ENCODE measurements around the gene HSD11B2.

Gene HSD11B2

DNA sequence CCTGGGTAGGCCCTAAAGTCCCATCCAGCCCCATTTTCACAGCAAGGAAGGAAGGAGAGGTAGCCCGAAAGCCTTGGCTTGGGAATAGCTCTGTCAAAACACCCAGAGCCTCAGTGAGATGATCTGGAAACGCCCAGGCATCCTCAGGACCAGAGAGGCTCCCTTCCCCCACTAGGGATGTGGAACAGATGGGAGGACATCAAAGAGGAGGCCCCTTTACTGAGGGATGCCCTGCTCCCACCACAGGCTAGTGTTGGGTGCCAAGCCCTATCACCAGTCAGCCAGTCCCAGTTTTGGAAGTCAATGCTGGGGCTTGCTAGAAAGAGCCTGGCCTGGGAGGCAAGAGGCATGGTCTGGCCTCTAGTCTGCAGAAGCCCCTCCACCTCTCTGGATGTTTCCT, 42.3 kb upstream of the HSD11B2 start:
- no peaks in the 10 kb centered on the region for H3K79me2 ChIP-seq (ENCODE audit: insufficient read depth, low read length)
- H3K9ac ChIP-seq (ENCODE audit: low read depth, low read length), result no peak overlapping the region
- no peaks in the 10 kb centered on the region for H4K20me1 ChIP-seq (ENCODE audit: insufficient read depth, low read length)
- no peaks in the 10 kb centered on the region for H3K36me3 ChIP-seq (ENCODE audit: insufficient read depth, low read length)
- H3K27me3 ChIP-seq (ENCODE audit: insufficient read depth, low read length, poor library complexity), result no peaks in the 10 kb centered on the region
- H3K4me2 ChIP-seq (ENCODE audit: insufficient read depth, low read length), result no peak overlapping the region
- no peak overlapping the region for H3K4me3 ChIP-seq (ENCODE audit: low read depth in 1 of 2, low read length in 2 of 2)
- DNase-seq (no peak), ATAC-seq (ENCODE audit: insufficient read depth, low read depth) (no peak)
- no peaks in the 10 kb centered on the region for H3K9me3 ChIP-seq (ENCODE audit: insufficient read depth, low read length, severe bottlenecking)
- TF ChIP-seq EZH2 (IDR thresholded peaks at IDR 0.05; ENCODE audit: borderline replicate concordance, low read depth, low read length, severe bottlenecking), result no peak
- TF ChIP-seq, protein P1, sequence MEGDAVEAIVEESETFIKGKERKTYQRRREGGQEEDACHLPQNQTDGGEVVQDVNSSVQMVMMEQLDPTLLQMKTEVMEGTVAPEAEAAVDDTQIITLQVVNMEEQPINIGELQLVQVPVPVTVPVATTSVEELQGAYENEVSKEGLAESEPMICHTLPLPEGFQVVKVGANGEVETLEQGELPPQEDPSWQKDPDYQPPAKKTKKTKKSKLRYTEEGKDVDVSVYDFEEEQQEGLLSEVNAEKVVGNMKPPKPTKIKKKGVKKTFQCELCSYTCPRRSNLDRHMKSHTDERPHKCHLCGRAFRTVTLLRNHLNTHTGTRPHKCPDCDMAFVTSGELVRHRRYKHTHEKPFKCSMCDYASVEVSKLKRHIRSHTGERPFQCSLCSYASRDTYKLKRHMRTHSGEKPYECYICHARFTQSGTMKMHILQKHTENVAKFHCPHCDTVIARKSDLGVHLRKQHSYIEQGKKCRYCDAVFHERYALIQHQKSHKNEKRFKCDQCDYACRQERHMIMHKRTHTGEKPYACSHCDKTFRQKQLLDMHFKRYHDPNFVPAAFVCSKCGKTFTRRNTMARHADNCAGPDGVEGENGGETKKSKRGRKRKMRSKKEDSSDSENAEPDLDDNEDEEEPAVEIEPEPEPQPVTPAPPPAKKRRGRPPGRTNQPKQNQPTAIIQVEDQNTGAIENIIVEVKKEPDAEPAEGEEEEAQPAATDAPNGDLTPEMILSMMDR (IDR thresholded peaks at IDR 0.05; ENCODE audit: borderline replicate concordance, extremely low read depth, low read length, poor library complexity, severe bottlenecking), result no peak
- H3K27ac ChIP-seq (ENCODE audit: low read length), result no peak overlapping the region
- H2AFZ ChIP-seq (ENCODE audit: low read depth, low read length), result no peak overlapping the region
- no peaks in the 10 kb centered on the region for H3K4me1 ChIP-seq (ENCODE audit: insufficient read depth, low read length)

DNA sequence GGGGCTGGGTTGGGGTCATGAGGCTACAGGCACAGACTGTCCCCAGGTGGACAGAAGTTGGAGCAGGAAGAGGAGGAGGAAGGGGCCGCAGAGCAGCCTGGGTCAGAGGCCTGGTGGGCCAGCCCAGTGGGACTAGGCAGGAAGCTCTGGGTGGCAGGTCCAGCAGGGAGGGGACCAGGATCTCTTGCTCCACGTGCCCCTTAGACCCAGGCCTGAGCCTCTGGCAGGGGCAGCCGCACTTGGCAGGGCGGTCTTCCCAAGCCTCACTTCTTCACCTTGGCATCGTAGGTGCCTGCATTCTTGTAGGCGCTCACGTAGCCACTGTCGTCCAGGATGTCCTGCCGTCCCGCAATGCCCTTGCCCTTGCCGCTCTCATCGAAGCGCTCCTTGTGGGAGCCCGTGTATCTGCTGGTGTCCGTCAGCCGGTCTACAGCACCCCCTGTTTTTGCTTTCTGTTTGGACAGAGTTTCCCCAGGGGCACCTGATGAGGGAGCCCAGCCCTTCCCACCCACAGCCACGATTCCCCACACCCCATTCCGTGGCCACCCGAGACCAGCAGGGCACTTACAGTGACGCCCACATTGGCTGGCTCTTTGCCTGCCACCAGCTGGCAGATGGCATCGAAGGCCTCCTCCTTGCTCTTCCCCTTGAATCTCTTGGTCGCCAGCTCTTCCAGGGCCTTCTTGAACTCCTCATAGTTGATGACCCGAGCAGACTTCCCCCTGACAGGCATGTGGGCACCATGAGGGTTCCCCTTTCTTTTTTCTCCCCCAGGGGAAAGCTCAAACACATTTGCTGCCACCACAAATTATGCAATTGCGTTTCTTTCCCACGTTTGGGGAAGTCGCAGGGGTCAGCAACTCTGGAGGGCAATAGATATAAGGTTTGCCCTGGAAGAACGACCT, 40.8 kb upstream of the HSD11B2 start:
- Histone ChIP-seq H3K4me2 (ENCODE audit: insufficient read depth, low read length) (no peak overlapping the region), H3K79me2 (ENCODE audit: insufficient read depth, low read length) (no peaks in the 10 kb centered on the region), H3K4me1 (ENCODE audit: insufficient read depth, low read length) (no peaks in the 10 kb centered on the region), H3K27ac (ENCODE audit: low read length) (no peak overlapping the region), H2AFZ (ENCODE audit: low read depth, low read length) (no peak overlapping the region), H3K9ac (ENCODE audit: low read depth, low read length) (no peak overlapping the region), H3K4me3 (ENCODE audit: low read depth in 1 of 2, low read length in 2 of 2) (no peak overlapping the region), H3K27me3 (ENCODE audit: insufficient read depth, low read length, poor library complexity) (no peaks in the 10 kb centered on the region), H3K36me3 (ENCODE audit: insufficient read depth, low read length) (no peaks in the 10 kb centered on the region), H3K9me3 (ENCODE audit: insufficient read depth, low read length, severe bottlenecking) (no peaks in the 10 kb centered on the region), H4K20me1 (ENCODE audit: insufficient read depth, low read length) (no peaks in the 10 kb centered on the region)
- TF ChIP-seq EZH2 (IDR thresholded peaks at IDR 0.05; ENCODE audit: borderline replicate concordance, low read depth, low read length, severe bottlenecking), result no peak
- TF ChIP-seq, protein P1 (IDR thresholded peaks at IDR 0.05; ENCODE audit: borderline replicate concordance, extremely low read depth, low read length, poor library complexity, severe bottlenecking), result no peak
- no peak for DNase-seq
- ATAC-seq (ENCODE audit: insufficient read depth, low read depth), result no peak

DNA sequence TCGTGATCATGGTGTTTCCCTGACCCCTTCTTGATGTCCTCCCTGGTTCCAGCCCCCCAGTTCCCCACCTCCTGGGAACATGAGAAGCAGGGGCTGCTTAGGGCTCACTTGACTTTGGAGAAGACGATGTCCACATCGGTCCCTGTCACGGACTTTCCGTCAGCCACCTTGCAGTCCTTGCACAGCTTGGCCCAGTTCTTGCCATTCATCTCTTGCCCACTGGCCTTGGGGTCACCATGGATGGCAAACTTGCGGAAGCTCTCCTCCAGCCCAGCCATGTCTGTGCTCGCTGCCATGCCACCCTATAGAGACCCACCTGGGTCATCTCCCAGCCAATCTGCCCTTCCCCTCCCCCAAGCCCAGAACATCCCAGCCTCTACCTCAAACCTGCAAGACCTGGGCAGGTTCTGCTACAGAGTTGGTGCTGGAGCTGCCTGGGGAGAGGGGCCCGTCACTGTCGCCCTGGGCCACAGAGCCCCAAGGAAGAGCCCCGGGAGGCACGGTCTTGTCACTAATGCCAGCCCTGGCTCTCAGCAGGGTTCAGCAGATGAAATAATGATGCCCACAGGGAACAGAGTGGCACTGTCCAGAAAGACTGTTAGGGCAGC, 40.0 kb upstream of the HSD11B2 start:
- Histone ChIP-seq H3K4me3 (ENCODE audit: low read depth in 1 of 2, low read length in 2 of 2) (no peak overlapping the region), H3K27ac (ENCODE audit: low read length) (no peak overlapping the region), H3K4me1 (ENCODE audit: insufficient read depth, low read length) (no peaks in the 10 kb centered on the region), H3K36me3 (ENCODE audit: insufficient read depth, low read length) (no peaks in the 10 kb centered on the region), H3K9me3 (ENCODE audit: insufficient read depth, low read length, severe bottlenecking) (no peaks in the 10 kb centered on the region), H3K27me3 (ENCODE audit: insufficient read depth, low read length, poor library complexity) (no peaks in the 10 kb centered on the region), H3K9ac (ENCODE audit: low read depth, low read length) (no peak overlapping the region), H3K4me2 (ENCODE audit: insufficient read depth, low read length) (no peak overlapping the region), H2AFZ (ENCODE audit: low read depth, low read length) (no peak overlapping the region), H4K20me1 (ENCODE audit: insufficient read depth, low read length) (no peaks in the 10 kb centered on the region), H3K79me2 (ENCODE audit: insufficient read depth, low read length) (no peaks in the 10 kb centered on the region)
- ATAC-seq (ENCODE audit: insufficient read depth, low read depth) (no peak), DNase-seq (no peak)
- TF ChIP-seq, protein P1 (IDR thresholded peaks at IDR 0.05; ENCODE audit: borderline replicate concordance, extremely low read depth, low read length, poor library complexity, severe bottlenecking), result no peak
- no peak for TF ChIP-seq EZH2 (IDR thresholded peaks at IDR 0.05; ENCODE audit: borderline replicate concordance, low read depth, low read length, severe bottlenecking)

Data from DND-41 (cell line).